Mesenchymal stem cell (in vitro differentiated cells and primary cell): ENCODE data around the gene CSRNP3.

Source experiments
- DNase-seq: peaks from one replicate; pipeline ENCODE4 v3.0.0-alpha.2; 2013
- H2AFZ ChIP-seq: one replicate; pipeline ENCODE4 v1.6.1; 2013; ENCODE audit warnings: low read depth, mild to moderate bottlenecking, control low read depth, inconsistent platforms, low read length, moderate library complexity
- H2AK5ac ChIP-seq: 2 replicates; pipeline ENCODE4 v1.6.1; 2013; ENCODE audit warnings: low read length, moderate library complexity, mild to moderate bottlenecking, inconsistent platforms; ENCODE audit not compliant: severe bottlenecking
- H2BK120ac ChIP-seq: one replicate; pipeline ENCODE4 v1.6.1; 2013; ENCODE audit warnings: low read depth, mild to moderate bottlenecking, inconsistent platforms, low read length, moderate library complexity
- H2BK12ac ChIP-seq, 2 experiments: one replicate each; pipeline ENCODE4 v1.6.1; 2013; ENCODE audit warnings: inconsistent platforms in 2 of 2, low read length in 2 of 2, mild to moderate bottlenecking in 2 of 2, moderate library complexity in 2 of 2, control low read depth in 1 of 2
- H2BK15ac ChIP-seq: one replicate; pipeline ENCODE4 v1.6.1; 2013; ENCODE audit warnings: mild to moderate bottlenecking, low read depth, inconsistent platforms; ENCODE audit not compliant: poor library complexity, severe bottlenecking
- H2BK5ac ChIP-seq: 2 replicates; pipeline ENCODE4 v1.6.1; 2013; ENCODE audit warnings: low read depth, mild to moderate bottlenecking, low read length, control low read depth, inconsistent platforms; ENCODE audit not compliant: poor library complexity, severe bottlenecking
- H3K14ac ChIP-seq, 2 experiments: one replicate each; pipeline ENCODE4 v1.6.1; 2013; ENCODE audit warnings: inconsistent platforms in 2 of 2, low read length in 2 of 2, control low read depth in 1 of 2, mild to moderate bottlenecking in 1 of 2, moderate library complexity in 1 of 2
- H3K18ac ChIP-seq, 2 experiments: one replicate each; pipeline ENCODE4 v1.6.1; 2013; ENCODE audit warnings: inconsistent platforms in 2 of 2, low read length in 2 of 2, control low read depth in 1 of 2, low read depth in 1 of 2, mild to moderate bottlenecking in 1 of 2
- H3K23ac ChIP-seq, 2 experiments: one replicate each; pipeline ENCODE4 v1.6.1; 2013; ENCODE audit warnings: inconsistent platforms in 2 of 2, low read length in 2 of 2, mild to moderate bottlenecking in 2 of 2, moderate library complexity in 2 of 2, control low read depth in 1 of 2
- H3K27ac ChIP-seq: 2 replicates; pipeline ENCODE4 v1.5.1; 2013; ENCODE audit warnings: mild to moderate bottlenecking, moderate library complexity, low read length, control low read depth, inconsistent platforms; ENCODE audit not compliant: poor library complexity, severe bottlenecking
- H3K27me3 ChIP-seq, 2 experiments: 2 replicates each; pipeline versions ENCODE4 v1.6.1 to v1.7.0; 2013; ENCODE audit warnings: low read length in 2 of 2, mild to moderate bottlenecking in 2 of 2, moderate library complexity in 2 of 2, control low read depth in 1 of 2, inconsistent platforms in 1 of 2; ENCODE audit not compliant: control insufficient read depth in 1 of 2, insufficient read depth in 1 of 2
- H3K36me3 ChIP-seq, 2 experiments: 2 replicates each; pipeline versions ENCODE4 v1.6.1 to v1.7.0; 2013; ENCODE audit warnings: low read length in 2 of 2, control low read depth in 1 of 2, inconsistent platforms in 1 of 2, low read depth in 1 of 2, mild to moderate bottlenecking in 1 of 2; ENCODE audit not compliant: insufficient read depth in 2 of 2, control insufficient read depth in 1 of 2
- H3K4ac ChIP-seq, 2 experiments: one replicate each; pipeline ENCODE4 v1.6.1; 2013; ENCODE audit warnings: inconsistent platforms in 2 of 2, low read length in 2 of 2, mild to moderate bottlenecking in 2 of 2, moderate library complexity in 2 of 2, control low read depth in 1 of 2, low read depth in 1 of 2
- H3K4me1 ChIP-seq: 2 replicates; pipeline ENCODE4 v1.6.1; 2013; ENCODE audit warnings: low read depth, low read length, control low read depth; ENCODE audit not compliant: control insufficient read depth, insufficient read depth
- H3K4me2 ChIP-seq: 2 replicates; pipeline ENCODE4 v1.6.1; 2013; ENCODE audit warnings: low read length, mild to moderate bottlenecking, inconsistent platforms; ENCODE audit not compliant: poor library complexity, severe bottlenecking
- H3K4me3 ChIP-seq, 2 experiments: 2 replicates each; pipeline versions ENCODE4 v1.5.1 to v1.7.0; 2013; ENCODE audit warnings: low read length in 2 of 2, mild to moderate bottlenecking in 2 of 2, control low read depth in 1 of 2, low read depth in 1 of 2; ENCODE audit not compliant: insufficient read depth in 1 of 2
- H3K79me1 ChIP-seq: replicated peaks from 2 replicates; pipeline ENCODE4 v1.6.1; 2013; ENCODE audit warnings: mild to moderate bottlenecking, control low read depth, low read length, inconsistent platforms; ENCODE audit not compliant: poor library complexity, severe bottlenecking
- H3K9ac ChIP-seq: 2 replicates; pipeline ENCODE4 v1.7.0; 2013; ENCODE audit warnings: mild to moderate bottlenecking, low read length, moderate library complexity
- H3K9me3 ChIP-seq: 2 replicates; pipeline ENCODE4 v1.7.0; 2013; ENCODE audit warnings: mild to moderate bottlenecking, low read length; ENCODE audit not compliant: control insufficient read depth
- H4K8ac ChIP-seq: one replicate; pipeline ENCODE4 v1.6.1; 2013; ENCODE audit warnings: inconsistent platforms, mild to moderate bottlenecking, low read length, moderate library complexity
- H4K91ac ChIP-seq: one replicate; pipeline ENCODE4 v1.6.1; 2013; ENCODE audit warnings: mild to moderate bottlenecking, low read length, inconsistent platforms
- WGBS: methylation state at CpG from one replicate; pipeline ENCODE4 v1.1.7; 2013; ENCODE audit warnings: mixed read lengths; 5-methylcytosine and 5-hydroxymethylcytosine counted together

The CSRNP3 gene

GRCh38 chr2:165558832-165559231 is 89.3 kb downstream of the CSRNP3 start:
- no peaks in the 10 kb centered on the region for H3K79me1 ChIP-seq
- H2AFZ ChIP-seq, result no peak overlapping the region
- H4K8ac ChIP-seq, result no peak overlapping the region
- no peak for DNase-seq
- no peak overlapping the region for H2BK5ac ChIP-seq
- no peak overlapping the region for H2BK12ac ChIP-seq
- WGBS, result no CpG with 5 or more reads among the region's 2 CpGs
- H2BK120ac ChIP-seq, result no peak overlapping the region
- no peak overlapping the region for H2AK5ac ChIP-seq
- H3K23ac ChIP-seq, result no peak overlapping the region
- H3K9ac ChIP-seq, result no peak overlapping the region
- no peak overlapping the region for H3K4ac ChIP-seq
- no peak overlapping the region for H4K91ac ChIP-seq
- H2BK15ac ChIP-seq, result no peak overlapping the region
- H3K27ac ChIP-seq, result no peak overlapping the region
- no peaks in the 10 kb centered on the region for H3K27me3 ChIP-seq
- no peaks in the 10 kb centered on the region for H3K9me3 ChIP-seq
- H3K4me1 ChIP-seq, result no peaks in the 10 kb centered on the region
- H3K18ac ChIP-seq, result no peak overlapping the region
- H3K14ac ChIP-seq, result no peak overlapping the region
- H3K4me2 ChIP-seq, result no peak overlapping the region
- H3K4me3 ChIP-seq, result no peak overlapping the region
- no peaks in the 10 kb centered on the region for H3K36me3 ChIP-seq

DNA sequence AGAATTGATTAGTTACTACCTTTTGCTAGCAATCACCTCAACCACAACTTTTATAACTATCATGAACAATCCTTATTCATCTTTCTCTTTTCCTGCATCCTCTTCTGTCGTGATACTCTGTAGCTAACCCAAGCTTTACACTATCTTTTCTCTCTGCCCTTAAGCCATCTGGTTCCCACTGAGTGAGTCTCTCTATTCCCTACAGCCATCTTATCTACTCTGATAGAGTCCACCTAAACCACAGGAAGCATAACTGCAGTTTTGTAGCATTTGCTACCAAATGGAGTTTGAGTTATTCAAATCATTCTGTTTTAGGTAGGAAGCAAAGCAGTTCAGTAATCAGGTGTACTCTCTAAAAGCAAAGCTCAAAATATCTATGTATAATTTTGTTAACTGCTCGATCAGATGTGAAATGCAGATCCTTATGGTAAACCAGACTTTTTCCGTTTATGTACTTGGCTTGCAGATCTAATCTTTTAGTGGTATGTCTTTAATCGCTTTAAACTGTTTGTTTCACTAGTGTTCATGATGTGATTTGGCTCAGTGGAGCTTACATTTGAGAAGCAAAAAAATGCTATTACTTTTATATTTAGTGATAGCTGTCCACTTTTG is 91.0 kb downstream of the CSRNP3 start:
- Histone ChIP-seq H3K79me1 (no peaks in the 10 kb centered on the region), H4K91ac (no peak overlapping the region), H2AK5ac (no peak overlapping the region), H3K4me3 (no peak overlapping the region), H3K9ac (no peak overlapping the region), H2BK12ac (no peak overlapping the region), H3K27me3 (no peaks in the 10 kb centered on the region), H3K23ac (no peak overlapping the region), H3K9me3 (no peaks in the 10 kb centered on the region), H2BK15ac (no peak overlapping the region), H2AFZ (no peak overlapping the region), H3K14ac (no peak overlapping the region), H3K18ac (no peak overlapping the region), H2BK120ac (no peak overlapping the region), H2BK5ac (no peak overlapping the region), H3K36me3 (no peaks in the 10 kb centered on the region), H4K8ac (no peak overlapping the region), H3K4ac (no peak overlapping the region), H3K4me2 (no peak overlapping the region), H3K4me1 (no peaks in the 10 kb centered on the region), H3K27ac (no peak overlapping the region)
- WGBS, result 87% methylated on average over 4 of the region's 4 CpGs
- DNase-seq, result no peak

DNA sequence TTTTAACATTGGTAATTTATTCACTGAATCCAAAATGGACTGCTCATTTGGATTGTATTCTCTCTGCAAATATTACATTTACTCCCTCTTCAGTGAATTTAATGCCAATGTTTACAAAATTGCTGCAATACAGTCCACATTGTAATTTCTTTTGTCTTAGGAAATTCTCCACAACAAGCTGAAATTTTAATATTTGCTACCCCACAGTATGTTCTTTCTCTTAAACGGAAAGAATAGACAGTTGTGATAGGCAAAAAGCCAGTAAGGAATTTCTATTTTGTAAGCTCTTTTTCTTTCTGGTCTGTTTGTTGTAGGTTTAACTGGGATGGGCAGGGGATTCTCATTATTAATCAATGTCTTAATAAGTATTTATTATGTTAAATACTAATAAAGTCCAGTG is 92.0 kb downstream of the CSRNP3 start:
- Histone ChIP-seq H3K4me3 (no peak overlapping the region), H3K79me1 (no peaks in the 10 kb centered on the region), H3K4me2 (no peak overlapping the region), H3K9ac (no peak overlapping the region), H3K4me1 (no peaks in the 10 kb centered on the region), H2AK5ac (no peak overlapping the region), H2AFZ (no peak overlapping the region), H3K14ac (no peak overlapping the region), H2BK12ac (no peak overlapping the region), H3K23ac (no peak overlapping the region), H2BK15ac (no peak overlapping the region), H4K91ac (no peak overlapping the region), H2BK120ac (no peak overlapping the region), H3K18ac (no peak overlapping the region), H4K8ac (no peak overlapping the region), H3K36me3 (no peaks in the 10 kb centered on the region), H3K9me3 (no peaks in the 10 kb centered on the region), H3K27me3 (no peaks in the 10 kb centered on the region), H3K4ac (no peak overlapping the region), H2BK5ac (no peak overlapping the region), H3K27ac (no peak overlapping the region)
- WGBS, result 80% methylated on average over 1 of the region's 1 CpG
- DNase-seq, result no peak

GRCh38 chr2:165562233-165562632 is 92.7 kb downstream of the CSRNP3 start:
- no peak overlapping the region for H3K18ac ChIP-seq
- no peak overlapping the region for H3K4ac ChIP-seq
- H2AK5ac ChIP-seq, result no peak overlapping the region
- H3K9ac ChIP-seq, result no peak overlapping the region
- no peak overlapping the region for H3K4me2 ChIP-seq
- H3K27ac ChIP-seq, result no peak overlapping the region
- no peak overlapping the region for H2BK15ac ChIP-seq
- H3K36me3 ChIP-seq, result no peaks in the 10 kb centered on the region
- H3K14ac ChIP-seq, result no peak overlapping the region
- no peak overlapping the region for H3K4me3 ChIP-seq
- no peak overlapping the region for H3K23ac ChIP-seq
- DNase-seq, result no peak
- no peaks in the 10 kb centered on the region for H3K27me3 ChIP-seq
- no peaks in the 10 kb centered on the region for H3K9me3 ChIP-seq
- no peaks in the 10 kb centered on the region for H3K4me1 ChIP-seq
- H4K91ac ChIP-seq, result no peak overlapping the region
- H3K79me1 ChIP-seq, result no peaks in the 10 kb centered on the region
- no peak overlapping the region for H2BK12ac ChIP-seq
- no peak overlapping the region for H2BK5ac ChIP-seq
- no peak overlapping the region for H4K8ac ChIP-seq
- no peak overlapping the region for H2AFZ ChIP-seq
- no peak overlapping the region for H2BK120ac ChIP-seq
